ENCODE results near the gene EPN2. TPM values are rescaled to one million over a fixed set of nuclear protein-coding genes. Genes with fewer than 3 reads are reported as not detected.
A peak's percentile ranks its signal among the peaks of the same experiment; 100 is the strongest.

EPN2 gene
- total RNA-seq, 1 donor from 2014 or later, result 53.9 TPM

- no peak overlapping the region for H3K4me3 Mint-ChIP-seq
- no peak for TF ChIP-seq CTCF (conservative IDR thresholded peaks at IDR 0.05)
- DNase-seq (ENCODE audit: extremely low spot score, unreplicated experiment), result no peak
- no peak overlapping the region for H3K27ac Mint-ChIP-seq
- H3K36me3 Mint-ChIP-seq, result peaks cover 6% of the 10 kb centered on the region
- H3K4me1 Mint-ChIP-seq (ENCODE audit: unreplicated experiment), result peaks cover 6% of the 10 kb centered on the region
- no peaks in the 10 kb centered on the region for H3K27me3 Mint-ChIP-seq
- H3K9me3 Mint-ChIP-seq, result no peaks in the 10 kb centered on the region
Measured at GRCh38 chr17:19308398-19308797, 71.2 kb downstream of the EPN2 start.

GRCh38 chr17:19309701-19310100 lies 72.5 kb downstream of the EPN2 start:
- no peak overlapping the region for H3K4me3 Mint-ChIP-seq
- no peaks in the 10 kb centered on the region for H3K9me3 Mint-ChIP-seq
- no peaks in the 10 kb centered on the region for H3K27me3 Mint-ChIP-seq
- peaks cover 14% of the 10 kb centered on the region for H3K4me1 Mint-ChIP-seq (ENCODE audit: unreplicated experiment)
- H3K27ac Mint-ChIP-seq, result peak overlapping the region; percentile 51
- no peak for DNase-seq (ENCODE audit: extremely low spot score, unreplicated experiment)
- TF ChIP-seq CTCF (conservative IDR thresholded peaks at IDR 0.05), result no peak
- peaks cover 10% of the 10 kb centered on the region for H3K36me3 Mint-ChIP-seq

GRCh38 chr17:19310151-19310550 lies 73.0 kb downstream of the EPN2 start:
- no peaks in the 10 kb centered on the region for H3K9me3 Mint-ChIP-seq
- DNase-seq (ENCODE audit: extremely low spot score, unreplicated experiment), result no peak
- no peak for TF ChIP-seq CTCF (conservative IDR thresholded peaks at IDR 0.05)
- peak overlapping the region; percentile 51 for H3K27ac Mint-ChIP-seq
- H3K27me3 Mint-ChIP-seq, result no peaks in the 10 kb centered on the region
- peaks cover 10% of the 10 kb centered on the region for H3K36me3 Mint-ChIP-seq
- H3K4me3 Mint-ChIP-seq, result no peak overlapping the region
- peaks cover 14% of the 10 kb centered on the region for H3K4me1 Mint-ChIP-seq (ENCODE audit: unreplicated experiment)

- no peaks in the 10 kb centered on the region for H3K27me3 Mint-ChIP-seq
- no peaks in the 10 kb centered on the region for H3K9me3 Mint-ChIP-seq
- H3K4me3 Mint-ChIP-seq, result no peak overlapping the region
- no peak for DNase-seq (ENCODE audit: extremely low spot score, unreplicated experiment)
- no peak overlapping the region for H3K27ac Mint-ChIP-seq
- H3K36me3 Mint-ChIP-seq, result peaks cover 11% of the 10 kb centered on the region
- H3K4me1 Mint-ChIP-seq (ENCODE audit: unreplicated experiment), result peaks cover 14% of the 10 kb centered on the region
- TF ChIP-seq CTCF (conservative IDR thresholded peaks at IDR 0.05), result no peak
Measured at GRCh38 chr17:19311016-19311415, 73.8 kb downstream of the EPN2 start.

- Mint-ChIP-seq H3K4me1 (ENCODE audit: unreplicated experiment) (peaks cover 20% of the 10 kb centered on the region), H3K36me3 (peaks cover 16% of the 10 kb centered on the region), H3K27me3 (no peaks in the 10 kb centered on the region), H3K27ac (no peak overlapping the region), H3K9me3 (no peaks in the 10 kb centered on the region), H3K4me3 (no peak overlapping the region)
- no peak for DNase-seq (ENCODE audit: extremely low spot score, unreplicated experiment)
- no peak for TF ChIP-seq CTCF (conservative IDR thresholded peaks at IDR 0.05)
Measured at GRCh38 chr17:19311421-19312215, 74.5 kb downstream of the EPN2 start.
